Muscle of arm (tissue), 12 donors: ENCODE results near the gene BMPR1B. TPM values are rescaled to one million over a fixed set of nuclear protein-coding genes. Genes with fewer than 3 reads are reported as not detected.

Source experiments
- DNase-seq: peaks from one replicate; pipeline ENCODE4 v3.0.0-alpha.2; 2013
- polyA plus RNA-seq, 12 donors: library from polyadenylated mRNA; unstranded; fragments of 120-200 nt; gene quantifications; one replicate each; pipeline ENCODE4 v1.2.1, GENCODE V29; 2013; ENCODE audit not compliant: insufficient read length in 12 of 12

BMPR1B gene
- polyA plus RNA-seq, 12 donors: 5.3 to 24.5 (median 13.6) TPM; not detected in 1

DNA sequence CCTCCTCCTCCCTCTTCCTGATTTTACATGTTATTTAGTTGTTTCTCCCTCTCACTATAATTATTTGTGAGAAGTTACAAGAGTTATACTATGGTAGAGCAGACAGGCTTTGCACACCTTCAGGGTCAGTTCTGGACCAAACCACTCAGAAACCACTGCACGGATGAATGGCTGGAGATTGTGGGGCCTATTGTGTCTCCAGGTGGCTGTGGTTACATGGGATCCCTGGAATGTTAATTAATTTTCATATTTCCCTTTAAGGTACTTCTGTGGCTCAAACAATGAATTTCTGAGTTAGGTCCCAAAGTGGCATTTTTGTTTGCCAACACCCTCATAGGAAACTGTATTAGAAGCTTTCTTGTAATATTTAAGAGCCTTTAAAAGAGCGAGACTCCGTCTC is 151.9 kb downstream of the BMPR1B start:
- no peak for DNase-seq

DNA sequence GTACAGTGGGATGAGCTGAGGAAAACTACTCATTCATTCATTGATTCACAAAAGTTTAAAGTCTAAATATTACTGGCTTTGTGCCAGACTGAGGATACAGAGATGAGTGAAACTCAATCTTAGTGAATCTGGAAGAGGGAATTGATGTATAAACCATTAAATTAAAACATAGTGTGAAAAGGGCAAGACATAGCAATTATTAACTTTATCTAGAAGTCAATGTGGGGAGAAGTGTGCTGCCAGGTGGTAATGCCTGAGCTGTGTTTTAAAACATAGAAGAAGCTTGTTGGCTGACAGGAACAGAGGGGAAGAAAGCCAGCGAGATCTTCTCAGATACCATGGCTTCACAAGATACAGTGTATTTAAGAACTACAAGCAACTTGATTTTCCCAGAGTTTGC is 153.4 kb downstream of the BMPR1B start:
- DNase-seq: no peak

DNA sequence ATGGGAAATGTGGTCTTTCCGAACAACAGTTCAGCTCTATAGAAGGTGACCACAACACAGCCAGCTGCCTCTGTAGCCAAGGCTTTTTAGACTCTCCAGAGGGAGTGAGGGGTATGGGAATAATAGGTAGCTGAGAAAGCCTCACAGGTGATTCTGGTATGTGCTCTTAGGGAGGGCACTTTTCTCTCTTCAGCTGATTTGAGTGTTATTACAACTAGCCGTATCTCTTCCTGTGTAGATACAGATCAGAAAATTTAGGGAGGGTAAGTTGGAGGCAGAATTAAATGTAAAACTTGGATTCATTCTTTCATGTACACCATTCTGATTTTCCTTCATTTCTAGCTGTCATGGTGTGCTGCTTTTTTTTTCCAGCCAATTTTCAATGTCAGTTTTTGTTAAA is 154.9 kb downstream of the BMPR1B start:
- no peak for DNase-seq

DNA sequence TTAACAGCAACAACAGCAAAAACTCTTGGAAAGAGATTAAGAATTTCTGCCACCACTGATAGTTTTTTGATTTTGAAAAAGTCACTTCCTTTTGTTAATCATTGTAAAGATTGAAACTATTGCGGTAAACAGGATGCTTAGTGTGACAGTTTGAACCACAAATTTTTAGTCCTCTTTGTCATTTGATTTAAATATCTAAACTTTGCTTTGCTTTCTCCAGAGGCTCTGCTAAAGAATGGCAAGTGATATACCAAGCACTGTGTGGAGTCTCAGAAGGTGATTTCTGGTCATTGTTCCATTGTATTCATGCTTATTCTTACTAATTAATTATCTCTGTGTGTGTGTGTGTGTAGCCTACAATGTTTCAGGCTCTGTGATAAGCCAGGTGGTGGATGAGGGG is 155.6 kb downstream of the BMPR1B start:
- no peak for DNase-seq

DNA sequence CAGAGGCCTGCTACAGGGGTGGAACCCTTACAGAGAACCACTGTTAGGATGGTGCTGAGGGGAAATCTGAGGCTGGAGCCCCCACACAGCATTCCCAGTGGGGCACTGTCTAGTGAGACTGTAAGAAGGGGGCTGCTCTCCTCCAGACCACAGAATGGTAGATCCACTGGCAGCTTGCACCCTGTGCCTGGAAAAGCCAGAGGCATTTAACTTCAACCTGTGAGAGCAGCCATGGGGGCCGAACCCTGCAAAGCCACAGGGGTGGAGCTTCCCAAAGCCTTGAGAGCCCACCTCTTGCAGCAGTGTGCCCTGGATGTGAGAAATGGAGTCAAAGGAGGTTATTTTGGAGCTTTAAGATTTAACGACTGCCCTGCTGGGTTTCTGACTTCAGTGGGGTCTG is 159.4 kb downstream of the BMPR1B start:
- DNase-seq: no peak

DNA sequence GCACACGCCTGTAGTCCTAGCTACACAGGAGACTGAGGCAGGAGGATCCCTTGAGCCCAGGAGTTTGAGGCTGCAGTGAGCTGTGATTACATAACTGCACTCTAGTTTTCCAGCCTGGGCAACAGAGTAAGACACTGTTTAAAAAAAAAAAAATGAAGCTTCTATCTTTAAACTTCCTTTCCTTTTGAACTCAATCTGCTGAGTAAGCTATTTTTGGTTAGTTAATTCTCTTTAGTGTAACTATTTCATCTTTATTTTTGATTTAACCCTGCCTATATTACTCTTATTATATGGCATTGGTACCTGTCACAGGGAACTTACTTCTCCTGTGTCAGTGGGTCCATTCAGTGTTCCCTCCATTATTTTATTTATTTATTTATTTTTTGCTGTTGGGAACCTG is 160.8 kb downstream of the BMPR1B start:
- DNase-seq: no peak

DNA sequence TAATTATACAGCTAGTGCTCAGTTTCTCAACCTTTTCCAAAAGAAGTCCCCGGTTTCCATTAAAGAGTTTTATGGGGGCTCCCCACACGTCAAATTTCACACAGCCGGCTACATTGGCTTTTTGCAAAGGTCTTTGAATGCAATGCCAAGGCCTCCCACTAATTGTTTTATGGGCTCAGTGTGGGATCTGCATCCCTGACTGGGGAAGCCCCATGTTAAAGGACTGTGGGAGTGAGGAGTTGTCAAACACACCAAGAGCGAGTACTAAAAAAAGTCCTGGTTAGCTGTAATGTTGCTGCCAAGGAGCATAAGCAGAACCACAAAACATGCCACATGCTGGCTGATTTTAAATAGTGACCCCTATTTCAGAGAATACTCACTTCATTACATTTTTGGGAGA is 162.6 kb downstream of the BMPR1B start:
- DNase-seq: no peak

DNA sequence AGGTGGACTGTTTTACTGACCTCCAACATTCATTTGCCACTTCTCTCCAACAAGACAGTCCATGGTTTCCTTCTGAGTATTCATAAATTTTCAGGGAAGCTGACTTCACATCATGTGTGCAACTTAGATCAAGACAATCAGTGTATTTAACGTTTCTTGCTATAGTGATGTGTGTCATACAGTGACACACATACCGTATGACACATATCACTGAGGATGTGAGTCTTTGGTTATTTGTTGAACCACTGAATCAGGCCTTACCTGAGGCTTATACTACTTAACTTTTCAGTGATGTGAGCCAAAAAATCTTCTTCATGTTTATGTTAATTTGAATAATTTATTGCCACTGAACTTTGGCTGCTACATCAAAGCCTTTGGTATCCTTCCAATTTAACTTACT is 166.8 kb downstream of the BMPR1B start:
- DNase-seq: no peak

DNA sequence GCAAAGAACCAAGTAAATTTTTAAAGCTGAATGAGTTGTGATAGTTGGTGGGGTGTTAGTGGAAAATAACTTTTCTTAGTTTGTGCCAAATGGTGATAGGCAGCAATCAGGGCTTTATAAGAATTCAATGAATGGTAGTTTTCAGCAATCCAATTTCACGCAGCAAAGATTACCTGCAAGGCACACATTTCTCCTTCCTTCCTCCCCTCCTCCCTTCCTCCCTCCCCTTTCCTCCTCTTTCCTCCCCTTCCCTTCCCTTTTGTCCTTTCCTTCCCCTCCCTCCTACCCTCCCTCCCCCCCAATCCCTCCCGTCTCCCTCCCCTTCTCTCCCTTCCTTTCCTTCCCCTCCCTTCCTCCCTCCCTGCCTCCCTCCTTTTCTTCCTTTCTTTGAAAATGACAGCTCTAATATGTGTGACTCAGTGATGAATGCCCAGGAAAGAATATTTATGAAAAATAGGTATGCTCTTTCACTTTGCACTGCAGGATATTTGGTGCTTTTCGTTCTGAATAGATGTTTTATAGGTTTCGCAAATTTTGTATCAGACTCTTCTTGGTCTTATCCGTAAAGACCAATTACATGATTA is 168.1 kb downstream of the BMPR1B start:
- DNase-seq: no peak

DNA sequence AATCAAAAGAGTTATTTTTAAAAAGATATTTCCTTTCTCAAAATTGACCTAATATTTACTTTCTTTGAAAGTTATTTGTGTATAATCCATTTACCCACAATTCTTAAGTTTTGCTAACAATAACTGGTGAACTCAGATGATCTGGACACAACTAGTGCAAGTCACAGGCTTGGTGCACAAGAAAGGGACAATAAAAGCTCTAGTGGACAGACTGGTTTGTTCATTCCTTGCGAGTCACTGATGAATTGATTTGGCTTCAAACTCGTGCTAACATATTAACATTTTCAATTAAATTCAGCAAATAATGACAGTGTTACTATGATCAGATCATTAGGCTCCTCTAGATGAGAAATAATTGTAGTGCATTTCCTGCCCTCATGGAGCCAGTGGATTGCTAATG is 169.2 kb downstream of the BMPR1B start:
- DNase-seq: no peak

DNA sequence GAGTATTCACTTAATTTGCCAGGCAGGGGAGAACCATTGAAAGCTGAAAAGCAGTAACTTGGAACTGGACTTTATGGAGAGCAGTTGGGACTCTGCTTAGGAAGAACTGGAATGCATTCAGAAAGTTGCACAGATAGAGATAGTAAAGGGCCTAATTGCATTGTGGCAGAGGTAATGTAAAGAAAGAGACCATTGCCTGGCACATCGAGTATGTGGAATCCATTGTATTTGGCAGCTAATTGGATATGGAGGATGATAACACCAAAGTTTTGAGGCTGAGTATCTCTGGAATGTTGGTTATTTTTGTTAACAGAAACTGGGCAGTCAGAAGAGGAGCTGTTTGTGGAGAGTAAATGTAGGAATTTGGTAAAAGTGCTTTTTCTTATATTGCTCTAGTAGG is 169.9 kb downstream of the BMPR1B start:
- no peak for DNase-seq

DNA sequence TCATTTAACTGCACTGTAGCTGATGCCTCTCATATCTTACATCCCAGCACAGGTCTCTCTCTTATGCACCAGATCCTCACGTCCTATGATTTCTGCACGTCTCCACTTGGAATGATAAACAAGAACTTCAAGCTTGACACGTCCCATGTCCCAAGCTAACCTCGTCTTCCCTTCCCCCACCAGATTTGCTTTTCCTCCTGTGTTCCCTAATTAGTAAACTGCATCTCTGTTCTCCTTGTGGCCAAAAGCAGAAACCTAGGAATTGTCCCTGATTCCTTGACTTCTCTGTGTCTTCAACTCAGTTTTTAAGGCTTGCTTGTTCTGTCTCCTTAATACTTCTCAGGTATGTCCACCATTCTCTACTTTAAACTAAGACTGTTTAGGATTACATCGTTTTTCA is 171.9 kb downstream of the BMPR1B start:
- DNase-seq: no peak

DNA sequence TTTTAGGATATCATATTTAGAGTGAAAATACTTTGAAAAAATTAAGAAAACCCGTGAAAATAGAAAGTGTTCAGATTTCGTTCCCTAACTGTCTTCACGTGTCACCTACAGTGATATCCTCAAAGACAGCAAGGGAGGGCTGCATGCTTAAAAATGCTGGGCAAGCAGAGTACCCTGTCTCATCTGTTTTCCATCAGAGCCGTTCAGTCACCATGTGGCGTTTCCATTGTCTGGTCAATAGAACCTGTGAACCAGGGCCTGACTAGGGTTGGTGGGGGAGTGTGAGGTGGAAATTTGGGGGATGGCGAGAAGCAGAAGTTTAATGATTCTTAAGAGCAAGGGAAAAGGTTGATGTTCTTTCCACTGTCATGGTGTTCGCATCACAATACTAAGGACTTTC is 173.9 kb downstream of the BMPR1B start:
- DNase-seq: peak; percentile 29

DNA sequence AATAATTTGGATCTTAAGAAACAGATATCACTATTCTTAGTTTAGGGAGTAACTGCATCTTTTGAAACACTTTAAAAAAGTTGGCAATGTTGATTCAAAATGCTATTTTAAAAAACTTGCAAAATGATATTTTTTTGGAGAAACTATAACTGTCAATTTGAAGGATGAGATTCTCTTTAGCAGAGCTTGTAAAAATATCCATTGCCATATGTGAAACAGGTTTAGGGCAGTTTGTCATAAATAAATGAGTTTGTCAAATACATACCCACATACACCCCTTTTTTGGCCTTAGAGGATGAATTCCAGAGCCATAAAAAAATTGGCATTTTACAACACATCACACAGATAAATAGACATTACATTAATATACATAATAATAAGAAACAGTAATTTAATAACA is 174.6 kb downstream of the BMPR1B start:
- peak; percentile 22 for DNase-seq

DNA sequence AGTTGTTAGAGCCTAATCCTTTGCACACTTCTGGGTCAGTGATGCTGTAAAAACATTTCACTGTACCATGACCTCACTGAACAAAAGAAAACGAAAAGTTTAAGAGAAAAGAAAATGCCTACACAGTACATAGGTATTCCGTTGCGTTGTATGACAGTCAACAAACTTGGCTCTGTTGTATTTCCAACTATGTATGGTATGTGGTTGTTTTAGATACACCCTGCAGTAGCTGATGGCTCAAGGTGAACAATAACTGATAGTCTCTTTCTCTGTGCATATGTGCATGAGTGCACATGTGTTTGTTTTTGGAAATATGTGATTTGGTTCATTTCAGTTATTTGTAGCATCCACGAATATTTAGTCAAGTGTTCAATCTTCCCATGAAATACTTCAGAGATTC is 176.0 kb downstream of the BMPR1B start:
- DNase-seq: no peak

DNA sequence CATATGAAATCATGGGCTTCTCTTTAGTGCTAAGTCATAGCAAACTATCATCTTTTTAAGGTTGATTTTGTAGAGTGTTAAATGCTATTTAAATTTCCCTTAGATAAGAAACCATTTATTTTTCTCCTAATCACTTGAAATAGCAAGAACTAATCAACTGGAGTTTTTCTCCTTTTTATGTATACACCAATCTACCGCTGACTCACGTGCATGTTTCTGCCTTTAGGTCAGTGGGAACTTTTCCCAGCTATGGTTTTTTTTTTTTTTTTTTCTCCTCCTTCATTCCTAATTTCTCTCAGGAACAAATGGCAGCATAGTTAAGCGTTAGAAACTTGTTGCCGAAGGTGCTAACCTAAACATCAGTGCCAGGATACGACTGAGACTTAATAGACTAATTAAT is 176.4 kb downstream of the BMPR1B start:
- DNase-seq: no peak

DNA sequence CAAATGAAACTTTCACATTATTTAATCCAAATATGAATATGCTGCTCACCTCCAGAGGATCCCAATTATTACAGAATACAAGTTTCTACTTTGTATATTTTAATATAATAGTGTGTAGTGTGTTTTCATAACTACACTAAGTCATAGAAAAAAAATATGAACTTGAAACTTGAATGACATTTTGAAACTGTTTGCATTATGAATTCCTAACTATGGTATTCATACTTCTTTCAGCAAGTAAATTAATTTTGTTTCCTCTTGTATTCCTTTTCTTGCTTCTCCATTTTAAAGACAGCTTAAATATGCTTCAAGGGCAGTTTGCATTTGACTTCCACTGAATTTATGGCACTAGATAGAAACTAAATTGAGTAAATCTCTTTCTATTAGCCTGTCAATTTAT is 177.1 kb downstream of the BMPR1B start:
- no peak for DNase-seq

DNA sequence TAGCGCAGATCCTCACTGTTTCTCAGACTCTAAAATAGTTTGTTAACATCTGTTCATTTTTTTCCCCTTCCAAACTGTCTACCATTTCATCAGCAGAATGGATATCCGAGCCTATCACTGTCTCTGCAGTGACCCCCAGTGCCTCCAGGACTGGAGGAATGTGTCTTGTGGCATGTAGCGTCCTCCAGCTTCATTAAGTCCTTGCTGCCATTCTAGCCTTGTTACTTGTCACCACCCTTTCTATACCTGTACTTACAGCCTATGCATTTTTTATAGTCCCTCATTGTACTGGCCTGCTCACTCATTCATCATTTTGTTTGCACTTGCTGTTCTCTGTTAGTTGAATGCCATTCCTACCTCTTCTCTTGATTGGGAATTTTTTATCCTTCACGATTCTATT is 179.1 kb downstream of the BMPR1B start:
- no peak for DNase-seq

DNA sequence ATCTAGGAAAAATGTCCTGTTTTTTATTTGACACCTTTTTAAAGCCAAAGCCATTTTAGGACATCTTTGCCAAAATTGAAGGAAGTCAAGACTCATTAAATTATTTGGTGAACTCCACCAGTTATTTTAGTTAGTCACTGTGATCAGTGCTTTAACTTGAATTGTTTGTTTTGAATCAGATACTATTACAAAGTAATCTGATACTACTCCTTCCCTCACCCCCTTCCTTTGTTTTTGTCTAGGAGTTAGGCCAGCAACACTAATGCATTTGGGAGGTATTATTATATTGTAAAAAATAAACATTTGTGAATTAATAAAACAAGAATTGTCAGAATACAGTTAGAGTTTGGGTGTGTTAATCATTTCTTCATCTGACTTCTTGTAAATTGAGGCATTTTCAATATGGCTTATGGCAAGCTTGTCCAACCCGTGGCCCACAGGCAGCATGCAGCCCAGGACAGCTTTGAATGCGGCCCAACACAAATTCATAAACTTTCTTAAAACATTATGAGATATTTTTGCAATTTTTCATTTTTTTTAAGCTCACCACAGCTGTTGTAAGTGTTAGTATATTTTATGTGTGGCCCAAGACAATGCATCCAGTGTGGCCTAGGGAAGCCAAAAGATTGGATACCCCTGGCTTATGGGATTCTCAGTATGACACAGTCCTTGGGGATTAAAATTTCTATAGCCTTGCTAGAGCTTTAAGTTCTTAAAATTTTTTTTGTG is 182.2 kb downstream of the BMPR1B start:
- no peak for DNase-seq

DNA sequence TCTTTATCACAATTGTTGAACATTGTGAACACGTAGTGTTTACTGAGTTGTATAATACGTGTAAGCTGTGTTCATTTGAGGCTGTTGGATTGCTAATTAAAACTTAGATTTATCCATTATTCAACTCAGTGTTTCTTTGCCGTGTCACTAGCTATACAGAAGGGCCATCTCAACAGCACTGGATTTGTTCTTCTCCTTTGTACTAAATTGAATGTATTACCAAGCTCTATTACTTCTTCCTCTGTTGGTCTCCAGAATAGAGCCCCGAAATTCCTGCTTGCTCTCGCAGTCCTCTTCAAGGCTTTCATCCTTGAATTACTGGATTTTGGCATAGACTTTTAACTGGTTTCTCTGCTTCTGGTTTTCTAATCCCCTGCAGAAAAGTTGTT is 182.8 kb downstream of the BMPR1B start:
- no peak for DNase-seq

DNA sequence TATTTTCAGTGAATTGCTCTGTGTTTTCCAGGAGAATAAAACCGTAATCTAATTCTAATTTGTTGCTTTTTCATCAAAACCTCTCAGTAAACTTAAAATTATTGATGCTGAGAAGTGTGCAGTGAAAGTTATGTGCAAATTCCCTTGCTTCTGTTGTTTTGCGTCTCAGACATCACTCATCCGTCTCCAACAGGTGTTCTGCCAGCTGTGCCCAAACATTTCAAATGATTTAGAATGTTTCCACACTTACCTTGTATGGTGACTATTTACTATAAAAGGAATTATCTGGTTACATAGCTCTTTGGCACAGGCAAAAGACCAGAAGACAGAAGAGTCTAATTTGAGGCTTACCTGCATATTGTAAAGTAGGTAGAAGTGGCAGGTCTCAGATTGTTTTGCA is 184.0 kb downstream of the BMPR1B start:
- DNase-seq: no peak

DNA sequence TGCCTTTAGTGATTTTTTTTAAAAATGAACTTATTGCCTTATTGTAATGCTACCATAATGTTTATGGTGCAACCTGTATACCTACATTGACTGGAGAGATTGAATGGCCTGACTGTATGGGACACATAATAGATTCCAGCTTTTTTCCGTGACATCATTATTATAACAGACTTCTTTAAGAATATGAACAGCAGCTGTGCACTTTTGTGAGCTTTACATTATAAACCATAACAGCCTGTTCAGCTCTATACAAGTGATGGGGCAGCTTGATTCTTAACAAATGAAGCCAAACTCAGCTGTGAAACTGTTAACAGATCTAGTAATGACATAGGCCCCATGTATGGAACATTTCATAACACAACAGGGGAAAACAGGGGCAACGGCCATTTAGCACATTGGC is 187.0 kb downstream of the BMPR1B start:
- peak; percentile 15 for DNase-seq

DNA sequence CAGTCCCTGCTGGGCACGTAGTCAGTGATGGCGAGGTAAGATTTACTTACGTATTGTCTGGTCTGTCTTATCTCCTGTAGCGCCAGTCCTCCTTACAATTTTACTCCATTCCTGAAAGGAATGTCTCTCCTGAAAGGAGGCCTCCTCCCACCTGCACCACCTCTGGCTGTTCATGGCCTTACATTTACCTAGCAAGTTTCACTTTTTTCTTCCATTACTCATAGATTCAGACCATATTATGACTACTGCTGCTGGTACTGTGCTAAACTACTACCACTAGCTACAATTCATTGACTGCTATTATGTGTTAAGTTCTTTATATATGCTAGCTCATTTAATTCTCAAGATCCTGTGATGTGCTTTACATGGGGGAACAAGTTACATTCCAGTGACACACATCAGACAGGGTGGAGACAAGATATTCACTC is 189.9 kb downstream of the BMPR1B start:
- DNase-seq: no peak

DNA sequence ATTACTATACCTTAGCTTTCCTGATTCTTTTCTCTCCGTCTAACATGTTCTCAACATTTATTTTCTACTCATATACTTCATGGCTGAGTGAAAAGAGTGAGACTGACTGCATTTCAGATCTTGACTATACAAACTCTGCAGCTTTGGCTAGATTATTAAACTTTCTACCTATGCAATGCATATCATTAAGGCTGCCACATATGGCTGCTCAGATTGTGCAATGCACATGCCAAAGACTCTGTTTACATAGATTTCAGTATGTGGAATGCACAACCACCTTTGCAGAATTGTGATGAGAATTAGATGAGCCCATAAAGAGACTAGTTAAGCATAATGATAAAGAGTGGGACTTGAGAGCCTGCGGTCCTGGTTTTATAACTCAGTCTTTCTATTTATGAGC is 196.5 kb downstream of the BMPR1B start:
- DNase-seq: no peak
